DOHH2 (cell line): Measurements from ENCODE around the gene APBA3.

Experiments
- CTCF ChIP-seq: fragments of 200-600 bp; sonication (generic); IDR thresholded peaks from one replicate; pipeline ENCODE4 v1.5.1; 2014; ENCODE audit warnings: antibody characterized with exemption, mild to moderate bottlenecking, low read depth, low read length; ENCODE audit not compliant: poor library complexity, severe bottlenecking
- EZH2phosphoT487 ChIP-seq: fragments of 200-600 bp; sonication (generic); IDR thresholded peaks from 2 replicates; pipeline ENCODE4 v1.6.1; 2017; ENCODE audit warnings: borderline replicate concordance, mild to moderate bottlenecking, antibody characterized with exemption, low read length, moderate library complexity, mixed read lengths

GRCh38 chr19:3798137-3798536 lies 36.6 kb upstream of the APBA3 start:
- TF ChIP-seq CTCF (no peak), EZH2phosphoT487 (no peak)
